Posterior cingulate gyrus (tissue), 11 donors: ENCODE measurements around the gene KPNB1.
"Not testable (repeated sequence)": the region's sequence is repeated elsewhere in the genome, so short reads cannot be mapped to it uniquely, and the experiment has no call there.

ENCODE experiments used
- DNase-seq, 10 donors: peaks; one replicate each; pipeline versions ENCODE4 v3.0.0 to v3.0.0-alpha.2; 2020 to 2021; ENCODE audit warnings: mixed read lengths in 3 of 10
- intact Hi-C: fragments of 100-400 bp; cut with DNase I; formaldehyde crosslinking; loops from one replicate; pipeline ENCODE4 v1.15.1; 2023

Gene KPNB1

DNA sequence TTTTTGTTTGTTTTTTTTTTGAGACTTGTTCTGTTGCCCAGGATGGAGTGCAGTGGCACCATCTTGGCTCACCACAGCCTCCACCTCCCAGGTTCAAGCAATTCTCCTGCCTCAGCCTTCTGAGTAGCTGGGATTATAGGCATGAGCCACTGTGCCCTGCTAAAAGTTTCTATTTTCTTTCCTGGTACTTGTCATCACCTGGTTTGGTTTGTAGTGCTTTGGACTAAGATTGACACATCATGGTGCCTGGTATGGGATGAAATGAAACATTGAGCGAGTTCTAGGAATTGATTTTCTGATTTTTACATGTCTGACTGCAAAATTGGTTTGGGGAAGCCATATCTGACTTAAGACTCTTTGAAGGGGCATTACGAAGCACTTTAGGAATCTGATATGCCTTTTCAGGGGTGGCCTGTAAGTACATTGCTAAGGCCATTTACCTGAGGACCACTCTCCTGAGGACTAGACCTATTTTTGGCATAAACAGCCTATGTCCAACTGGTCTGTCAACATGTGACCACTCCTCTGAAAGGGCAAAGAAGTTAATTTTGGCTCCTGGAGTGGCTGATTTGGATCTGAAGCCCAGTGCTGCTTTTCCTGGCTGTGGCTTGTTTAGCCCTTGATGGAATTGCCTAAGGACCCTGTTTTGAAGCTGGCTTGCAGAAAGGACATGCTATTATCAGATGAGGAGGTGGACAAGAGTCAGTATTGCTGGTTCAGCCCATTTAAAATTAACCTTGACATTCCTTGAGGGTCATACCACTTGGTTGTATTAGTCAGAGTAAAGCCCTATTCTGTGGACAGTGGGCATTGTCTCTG, 25.9 kb downstream of the KPNB1 start:
- no peak for DNase-seq
- intact Hi-C loops: no loop called here

DNA sequence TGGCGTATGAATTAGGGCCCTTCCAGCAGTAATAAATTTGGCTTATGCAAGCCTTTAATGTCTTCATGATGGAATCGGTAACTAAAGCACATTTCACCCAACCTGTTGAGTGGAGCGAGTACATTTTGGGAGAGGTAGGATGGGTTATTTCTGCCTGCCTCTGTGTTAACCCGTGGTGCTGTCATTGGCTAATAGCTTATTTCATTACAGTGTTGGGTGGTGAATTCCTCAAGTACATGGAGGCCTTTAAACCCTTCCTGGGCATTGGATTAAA, 26.4 kb downstream of the KPNB1 start:
- no peak for DNase-seq
- intact Hi-C loops: no loop called here

GRCh38 chr17:47676510-47677165, 26.9 kb downstream of the KPNB1 start:
- intact Hi-C loops: no loop called here
- no peak for DNase-seq

- no peak for DNase-seq
- intact Hi-C loops: no loop called here
These were observed 28.5 kb downstream of the KPNB1 start for GRCh38 chr17:47678196-47678595.

- intact Hi-C loops: no loop called here
- DNase-seq: no peak
These were observed 32.4 kb downstream of the KPNB1 start for GRCh38 chr17:47682138-47682537.

DNA sequence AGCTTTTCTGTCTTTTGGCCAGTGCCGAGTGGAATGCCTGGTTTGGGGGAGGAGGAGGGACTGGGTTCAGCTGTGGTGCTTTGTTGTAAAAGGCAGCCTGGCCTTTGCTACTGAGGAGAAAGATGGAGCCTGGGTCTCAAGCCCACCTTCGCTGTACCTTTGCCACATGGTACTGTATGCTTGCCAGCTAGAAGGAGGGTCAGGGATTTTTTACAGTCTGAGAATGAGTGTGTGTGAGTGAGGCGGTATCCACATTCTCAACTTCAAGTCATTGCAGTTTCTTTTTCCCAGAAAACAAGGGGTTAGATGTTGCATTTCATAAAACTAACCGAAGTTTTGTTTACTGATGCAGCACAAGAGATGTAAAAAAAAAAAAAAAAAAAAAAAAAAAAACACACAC, 33.0 kb downstream of the KPNB1 start:
- DNase-seq, intact Hi-C loops: not testable (repeated sequence)

- intact Hi-C loops: no loop called here
- DNase-seq: no peak
These were observed 34.3 kb downstream of the KPNB1 start for GRCh38 chr17:47684025-47684424.

DNA sequence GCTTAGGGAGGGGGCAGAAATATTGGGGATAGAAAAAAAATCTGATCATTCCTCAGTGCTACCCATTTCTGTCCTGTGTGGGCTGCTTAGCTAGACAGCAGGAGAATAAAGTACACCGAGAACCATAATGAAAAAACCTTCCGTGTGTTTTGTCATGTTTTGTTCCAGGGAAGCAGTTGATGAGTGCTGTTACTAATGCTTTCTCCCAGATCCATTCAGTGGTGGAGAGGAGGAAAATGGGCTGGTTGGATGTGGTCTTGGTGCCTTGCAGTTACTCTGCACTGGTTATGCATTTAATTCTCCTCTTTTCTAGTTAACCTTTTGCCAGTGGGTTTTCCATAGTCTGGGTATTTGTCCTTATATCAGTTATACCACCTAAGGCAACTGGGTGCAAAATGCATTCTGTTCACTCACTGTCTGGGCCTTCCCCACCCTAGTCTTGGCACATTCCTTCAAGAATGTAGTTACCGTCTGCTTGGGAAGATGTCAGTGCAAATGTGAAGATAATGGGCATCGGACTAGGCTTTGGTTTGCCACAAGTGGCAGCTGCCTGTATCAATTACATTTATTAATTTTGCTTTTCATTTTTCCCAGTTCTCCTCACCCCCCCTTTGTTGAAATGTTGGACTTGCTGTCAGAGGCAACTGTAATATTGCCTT, 34.9 kb downstream of the KPNB1 start:
- no peak for DNase-seq
- intact Hi-C loops: no loop called here

GRCh38 chr17:47685556-47686275, 36.0 kb downstream of the KPNB1 start:
- intact Hi-C loops: no loop called here
- no peak for DNase-seq

GRCh38 chr17:47686276-47686635, 36.5 kb downstream of the KPNB1 start:
- no peak for DNase-seq
- intact Hi-C loops: no loop called here

- DNase-seq: no peak
- intact Hi-C loops: no loop called here
These were observed 37.1 kb downstream of the KPNB1 start for GRCh38 chr17:47686664-47687327.

DNA sequence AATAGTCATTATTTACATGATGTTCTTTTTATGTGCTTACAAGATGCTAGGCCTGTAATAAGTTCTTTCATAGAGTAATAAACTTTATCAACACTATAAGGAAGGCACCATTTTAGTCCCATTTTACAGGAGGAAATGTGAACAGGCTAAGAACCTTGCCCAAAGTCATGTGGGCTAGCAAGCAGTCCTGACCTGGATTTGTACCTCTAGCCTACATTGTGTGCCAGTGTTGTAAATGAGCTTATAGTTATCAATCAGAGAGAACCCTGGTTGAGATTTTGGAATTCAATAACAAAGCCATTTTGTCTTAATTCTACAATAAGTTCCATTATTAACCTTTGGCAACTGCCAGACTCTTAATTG, 37.6 kb downstream of the KPNB1 start:
- intact Hi-C loops: no loop called here
- DNase-seq: no peak

DNA sequence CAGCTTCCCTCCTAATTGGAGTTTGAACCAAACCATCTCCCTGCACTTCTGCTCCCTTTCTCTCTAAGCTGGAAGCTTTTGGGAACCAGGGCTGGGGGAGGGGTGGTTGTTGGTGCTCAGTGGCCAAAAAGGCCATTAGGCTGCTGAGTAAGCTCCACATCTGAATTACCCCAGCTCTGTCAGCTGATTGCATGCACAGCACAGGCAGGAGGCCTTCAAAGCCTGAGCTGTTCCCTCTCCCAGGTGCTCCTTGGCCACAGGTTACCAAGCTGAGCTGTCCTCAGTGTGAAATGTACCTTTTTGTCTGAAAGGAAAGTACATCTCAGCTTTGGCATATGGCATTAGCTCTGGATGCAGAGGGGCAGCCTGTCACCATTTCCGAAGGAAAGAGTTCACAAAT, 38.0 kb downstream of the KPNB1 start:
- peak in 4 of 10 donors; percentile 43 to 83 (median 62) for DNase-seq
- intact Hi-C loops: no loop called here

- DNase-seq: no peak
- intact Hi-C loops: no loop called here
These were observed 40.4 kb downstream of the KPNB1 start for GRCh38 chr17:47690121-47690520.

DNA sequence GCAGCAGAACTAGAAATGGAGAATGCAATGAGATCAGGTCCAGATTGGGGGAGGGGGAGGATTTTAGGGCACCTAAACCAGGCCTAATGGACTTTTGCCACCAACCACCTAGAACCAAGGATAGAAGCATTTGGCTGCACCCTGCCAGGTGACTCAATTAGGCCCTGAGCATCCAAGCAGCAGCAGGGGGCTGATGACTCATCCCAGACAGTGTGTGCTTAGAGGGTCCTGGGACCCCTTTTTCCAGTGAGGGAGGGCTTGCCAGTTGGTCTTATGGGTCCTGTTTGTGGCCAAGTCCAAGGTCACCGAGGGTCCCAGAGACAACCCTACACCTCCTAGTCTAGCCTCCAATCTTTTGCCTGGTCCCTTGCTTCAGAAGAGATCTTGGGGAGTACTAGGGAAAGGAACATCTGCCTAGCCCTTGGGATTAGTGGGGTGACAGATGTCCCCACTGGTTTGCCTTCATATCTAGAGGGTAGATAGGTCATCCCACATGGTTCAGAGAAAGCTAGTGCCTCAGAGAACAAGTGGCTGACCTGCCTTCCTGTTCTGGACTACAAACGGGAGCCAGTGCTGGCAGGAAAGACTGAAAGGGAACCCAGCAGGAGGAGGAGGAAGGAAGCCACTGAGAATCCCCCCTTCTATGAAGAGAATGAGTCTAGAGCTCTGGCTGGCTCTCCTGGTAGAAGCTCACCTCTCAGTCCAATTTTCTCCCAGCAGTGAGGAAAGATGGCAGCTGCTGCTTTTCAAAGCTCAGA, 42.6 kb downstream of the KPNB1 start:
- intact Hi-C loops: no loop called here
- peak in 1 of 10 donors; percentile 69 for DNase-seq

DNA sequence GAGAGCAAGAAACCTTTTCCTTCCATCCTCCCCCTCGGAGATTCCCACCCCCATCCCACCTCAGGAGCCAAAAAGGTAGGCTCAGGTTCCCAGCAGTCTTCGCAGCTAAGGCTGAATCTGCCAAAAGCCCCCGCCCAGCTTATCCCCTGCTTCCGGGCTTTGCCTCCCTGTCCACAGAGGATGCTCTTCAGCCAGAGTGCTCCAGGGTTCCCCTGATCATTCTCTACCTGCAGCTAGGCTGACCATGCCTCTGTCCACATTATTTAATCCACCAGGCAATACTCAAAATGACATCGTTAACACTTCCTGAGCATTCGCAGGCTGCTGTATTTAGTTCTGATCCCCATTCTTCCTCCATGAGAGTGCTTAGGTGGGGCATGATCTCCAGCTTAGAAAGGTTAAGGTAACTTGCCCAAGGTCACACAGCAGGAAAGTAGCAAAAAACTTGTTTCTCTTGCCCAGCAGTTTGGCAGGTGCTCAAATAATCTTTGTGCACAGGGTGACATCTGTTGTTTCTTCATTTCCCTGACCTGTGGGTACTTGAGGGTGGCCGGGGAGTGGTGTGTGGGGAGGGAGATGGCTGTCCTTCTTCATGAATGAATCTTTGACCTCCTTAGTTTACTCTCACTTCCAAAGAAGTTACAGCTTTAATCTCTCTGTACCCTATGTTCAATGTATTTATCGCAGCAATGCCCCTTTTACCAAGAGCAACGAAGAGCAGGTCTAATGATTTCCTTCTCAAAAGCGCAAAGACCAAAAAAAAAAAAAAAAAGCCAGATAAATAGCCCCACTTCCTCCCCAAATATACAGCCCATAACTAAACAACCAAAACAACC, 43.4 kb downstream of the KPNB1 start:
- DNase-seq: peak in 1 of 10 donors; percentile 43
- intact Hi-C loops: no loop called here

DNA sequence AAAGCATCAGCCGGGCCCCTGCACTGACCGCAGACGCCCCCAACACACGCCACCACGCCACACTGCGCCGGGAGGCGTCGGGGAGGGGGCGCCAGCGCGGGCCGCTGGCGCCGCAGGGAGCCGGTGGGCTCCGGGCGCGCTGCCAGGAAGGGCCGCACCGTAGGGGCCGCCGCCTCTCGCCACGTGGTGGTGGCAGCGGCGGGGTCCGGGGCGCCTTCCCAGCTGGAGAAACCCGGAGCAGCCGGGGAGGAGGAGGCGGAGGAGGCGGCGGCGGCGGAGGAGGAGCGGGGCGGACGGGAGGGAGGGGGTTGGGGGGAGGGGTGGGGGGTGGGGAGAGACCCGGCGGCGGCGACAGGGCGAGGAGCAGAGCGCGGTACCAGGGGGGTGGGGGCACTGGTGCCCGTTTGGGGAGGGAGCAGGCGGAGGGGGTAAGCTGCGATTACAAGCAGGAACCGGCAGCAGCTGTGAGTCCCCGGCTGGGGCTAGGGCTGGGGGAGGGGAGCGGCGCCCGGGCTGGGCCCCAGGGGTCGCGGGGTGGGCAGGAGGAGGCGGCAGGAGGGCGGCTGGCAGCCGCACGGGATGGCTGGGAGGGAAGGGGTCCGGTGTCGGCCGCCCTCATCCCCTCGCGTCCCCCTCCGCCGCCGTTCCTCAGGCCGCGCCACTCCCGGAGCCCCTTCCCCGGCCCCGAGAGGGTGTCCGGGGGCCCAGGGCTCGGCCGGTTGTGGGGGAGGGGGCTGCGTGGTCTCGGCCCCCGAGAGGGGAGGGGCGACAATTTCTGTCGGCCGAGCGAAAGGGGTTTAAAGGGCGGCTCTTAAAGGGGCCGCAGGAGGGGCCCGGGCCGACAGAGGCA, 44.2 kb downstream of the KPNB1 start, which contains the start of gene TBKBP1:
TBKBP1 (plus strand) TSS at position 431 of the 850 bp plus-strand sequence. CDS start 1,952 bp downstream, outside the sequence.
- intact Hi-C loops: no loop called here
- peak in 6 of 10 donors; percentile 31 to 88 (median 44) for DNase-seq
